Airway epithelial cell (primary cell): ENCODE data around the gene PIGU. TPM values are rescaled to one million over a fixed set of nuclear protein-coding genes. Genes with fewer than 3 reads are reported as not detected.

ENCODE experiments used
- total RNA-seq: library from RNA; depleted of rRNA; stranded (reverse); fragments of >200 nt; gene quantifications from 2 replicates; pipeline ENCODE4 v1.2.3, GENCODE V29; 2015

PIGU gene, protein sequence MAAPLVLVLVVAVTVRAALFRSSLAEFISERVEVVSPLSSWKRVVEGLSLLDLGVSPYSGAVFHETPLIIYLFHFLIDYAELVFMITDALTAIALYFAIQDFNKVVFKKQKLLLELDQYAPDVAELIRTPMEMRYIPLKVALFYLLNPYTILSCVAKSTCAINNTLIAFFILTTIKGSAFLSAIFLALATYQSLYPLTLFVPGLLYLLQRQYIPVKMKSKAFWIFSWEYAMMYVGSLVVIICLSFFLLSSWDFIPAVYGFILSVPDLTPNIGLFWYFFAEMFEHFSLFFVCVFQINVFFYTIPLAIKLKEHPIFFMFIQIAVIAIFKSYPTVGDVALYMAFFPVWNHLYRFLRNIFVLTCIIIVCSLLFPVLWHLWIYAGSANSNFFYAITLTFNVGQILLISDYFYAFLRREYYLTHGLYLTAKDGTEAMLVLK
- 20.0 and 23.7 TPM in 2 replicates for total RNA-seq

DNA sequence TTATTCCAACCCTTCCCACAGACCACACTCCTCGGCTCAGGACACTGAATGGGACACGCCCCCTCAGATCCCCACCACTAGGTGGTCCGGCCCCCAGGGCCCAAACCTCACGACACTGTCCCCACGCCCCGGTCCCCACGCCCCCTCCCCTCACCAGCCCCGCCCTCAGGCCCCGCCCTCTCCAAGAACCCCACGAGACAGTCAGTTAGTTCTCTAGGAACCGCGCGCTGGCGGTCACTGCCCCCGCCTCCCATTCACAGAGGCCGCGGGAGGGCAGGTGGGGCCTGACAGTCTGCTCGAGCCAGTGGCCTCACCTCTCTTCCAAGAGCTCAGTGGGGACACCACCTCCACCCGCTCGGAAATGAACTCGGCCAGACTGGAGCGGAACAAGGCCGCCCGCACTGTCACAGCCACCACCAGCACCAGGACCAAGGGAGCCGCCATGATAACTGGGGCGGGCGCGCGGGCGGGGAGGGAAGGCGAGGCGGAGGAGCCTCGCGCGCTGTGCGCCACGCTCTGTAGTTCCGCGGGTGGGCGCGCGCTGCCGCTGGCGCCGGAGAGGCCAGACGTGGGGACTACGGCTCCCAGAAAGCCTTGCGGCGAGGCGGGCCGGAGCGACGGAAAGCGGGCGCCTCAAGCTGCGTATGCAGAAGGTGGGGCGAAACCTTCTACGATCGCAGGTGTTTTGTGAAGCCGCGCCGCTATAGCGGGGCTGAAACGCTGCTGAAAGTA, at the start of gene PIGU:
PIGU (minus strand) TSS at position 451 of the 732 bp plus-strand sequence; CDS start at position 444, 7 bp downstream.

GRCh38 chr20:34704177-34705007, 27.5 kb upstream of the PIGU start, which contains the start of gene TP53INP2:
Gene TP53INP2, plus strand, starts transcription at chr20:34704344. Its CDS starts 4,396 bp downstream, at chr20:34708740.

DNA sequence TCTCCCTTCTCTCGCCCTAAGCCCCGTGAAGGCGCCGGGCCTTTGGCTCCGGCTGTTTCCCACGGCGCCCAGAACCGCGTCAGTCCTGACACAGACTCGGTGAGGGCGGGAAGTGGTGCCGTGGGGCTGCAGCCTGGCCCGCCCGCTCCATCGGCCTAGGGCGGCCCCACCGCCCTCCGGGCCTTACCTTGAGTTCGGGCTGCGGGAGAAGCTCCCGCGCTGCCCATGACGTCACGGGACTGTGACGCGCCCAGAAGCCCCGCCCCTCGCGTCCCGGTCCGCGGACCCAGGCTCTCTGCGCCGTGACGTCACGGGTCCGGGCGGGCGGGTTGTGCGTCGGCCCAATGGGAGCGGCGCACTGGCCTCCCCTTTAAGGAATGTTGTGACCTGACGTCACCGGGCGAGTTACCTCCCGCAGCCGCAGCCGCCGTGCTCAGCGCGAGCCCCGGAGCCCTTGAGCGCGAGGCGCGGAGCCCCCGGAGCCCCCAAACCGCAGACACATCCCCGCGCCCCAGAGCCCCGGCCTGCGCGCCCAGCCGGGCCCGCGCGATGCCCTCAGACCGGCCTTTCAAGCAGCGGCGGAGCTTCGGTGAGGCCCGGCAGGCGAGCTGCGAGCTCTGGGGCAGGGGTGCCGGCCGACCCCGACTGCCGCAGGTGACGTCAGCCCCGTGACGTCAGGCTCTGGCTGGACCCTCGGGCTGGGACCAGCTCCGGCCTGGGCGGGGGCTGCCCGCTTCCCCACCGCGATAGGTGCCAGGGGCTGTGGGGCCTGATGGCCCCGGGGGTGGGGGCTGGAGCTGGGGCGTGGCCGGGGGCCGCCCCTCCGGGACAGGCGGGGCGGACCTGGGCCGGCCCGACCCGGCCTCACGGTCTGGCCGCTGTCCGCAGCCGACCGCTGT, 118.3 kb downstream of the PIGU start, which contains the start of gene MAP1LC3A:
MAP1LC3A (plus strand) TSS at position 399 of the 899 bp plus-strand sequence; CDS start at position 550, 151 bp downstream.

DNA sequence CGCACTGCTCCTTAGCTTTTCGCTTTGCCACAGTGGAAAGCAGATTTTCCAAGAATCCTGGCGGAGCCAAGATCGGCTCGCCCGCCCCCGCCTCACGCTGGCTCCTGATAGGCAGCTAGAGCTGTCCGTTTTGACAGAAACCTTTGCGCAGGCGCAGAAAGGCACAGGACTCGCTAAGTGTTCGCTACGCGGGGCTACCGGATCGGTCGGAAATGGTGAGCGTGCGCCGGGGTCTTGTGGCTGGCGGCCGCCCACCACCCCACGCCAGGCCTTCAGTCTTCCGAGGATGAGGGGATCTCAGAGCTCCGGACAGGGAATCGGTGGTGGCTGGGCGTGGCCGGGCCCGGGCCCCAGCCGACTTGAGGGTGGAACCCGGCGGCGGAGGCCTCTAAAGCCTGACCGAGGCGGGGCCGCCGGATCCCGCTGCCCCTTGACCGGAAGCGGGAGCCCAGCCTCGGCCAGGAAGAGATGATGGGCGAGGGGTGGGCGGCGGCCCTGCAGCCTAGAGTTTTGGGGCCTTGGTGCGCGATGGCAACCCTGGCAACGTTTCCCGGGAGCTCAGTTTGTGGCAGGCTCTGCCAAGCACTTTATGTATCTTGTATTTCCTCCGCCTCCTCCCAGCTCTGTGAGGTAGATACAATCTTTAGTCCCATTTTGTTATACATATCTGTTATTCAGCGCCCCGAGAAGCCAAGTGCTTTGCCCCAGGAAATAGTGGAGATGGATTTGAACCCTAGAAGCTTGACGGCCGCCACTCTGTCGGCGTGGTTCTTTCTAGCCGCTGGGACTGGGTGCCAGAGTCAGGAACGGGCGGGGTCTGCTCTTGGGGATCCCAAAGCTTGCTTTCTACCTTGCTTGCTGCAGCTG, 160.4 kb downstream of the PIGU start, which contains the start of gene DYNLRB1:
DYNLRB1 (plus strand) TSS at position 176 of the 867 bp plus-strand sequence; CDS start at position 213, 37 bp downstream.

Other genes starting within 250 kb of the PIGU start
- gene DYNLRB1, start 160.7 kb downstream of the PIGU start, total RNA-seq = 120 and 150 TPM in 2 replicates
- 24.2 and 26.4 TPM in 2 replicates for gene MAP1LC3A, start 118.4 kb downstream of the PIGU start, total RNA-seq
- gene TP53INP2, start 27.3 kb upstream of the PIGU start, total RNA-seq = 2.7 and 4.0 TPM in 2 replicates
- gene NCOA6, start 148.6 kb upstream of the PIGU start, total RNA-seq = 4.7 and 15.9 TPM in 2 replicates
- 3.4 and 3.5 TPM in 2 replicates for gene GGT7, start 195.8 kb upstream of the PIGU start, total RNA-seq
- 80.3 and 81.4 TPM in 2 replicates for gene ACSS2, start 199.5 kb upstream of the PIGU start, total RNA-seq